ENCODE data around the gene NECAP2.

- TF ChIP-seq CTCF (IDR thresholded peaks at IDR 0.05; ENCODE audit: extremely low read depth in 1 of 2, insufficient read depth in 1 of 2, low read depth in 1 of 2, low read length in 2 of 2), result no peak
- TF ChIP-seq EZH2 (IDR thresholded peaks at IDR 0.05; ENCODE audit: borderline replicate concordance, low read depth, low read length, severe bottlenecking), result no peak
- no peak for TF ChIP-seq MYC (IDR thresholded peaks at IDR 0.05; ENCODE audit: low read depth, low read length)
- TF ChIP-seq FOS (IDR thresholded peaks at IDR 0.05; ENCODE audit: borderline replicate concordance, insufficient read depth, low read length), result no peak
- no peak for TF ChIP-seq POLR2A (IDR thresholded peaks at IDR 0.05; ENCODE audit: low read depth, low read length)
- no peak for TF ChIP-seq MAX (IDR thresholded peaks at IDR 0.05; ENCODE audit: insufficient read depth, insufficient read length)
Measured at GRCh38 chr1:16461681-16462080, 21.2 kb downstream of the NECAP2 start.
